Measurements from ENCODE around the gene ZW10.
A peak's percentile ranks its signal among the peaks of the same experiment; 100 is the strongest.
"Not testable (repeated sequence)": the region's sequence is repeated elsewhere in the genome, so short reads cannot be mapped to it uniquely, and the experiment has no call there.

Gene ZW10

DNA sequence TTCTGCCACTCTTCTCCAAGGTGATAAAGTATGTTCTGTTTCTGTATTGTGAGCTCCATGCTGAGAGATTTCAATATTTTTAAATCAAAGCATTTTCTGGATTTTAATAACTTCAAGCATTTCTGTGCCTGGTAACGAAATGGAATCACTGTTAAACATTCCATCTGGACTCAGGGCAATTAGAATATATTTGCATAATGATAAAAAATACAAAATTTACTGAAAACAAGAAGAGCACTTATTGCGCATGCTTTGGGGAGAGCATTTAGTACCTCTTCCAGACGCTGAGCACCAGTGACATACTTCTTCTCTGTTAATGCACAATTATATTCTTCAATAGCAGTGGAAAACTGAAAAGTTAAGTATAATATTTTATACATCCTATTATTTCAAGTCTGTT lies 13.3 kb downstream of the ZW10 start:
- no peak for DNase-seq

DNA sequence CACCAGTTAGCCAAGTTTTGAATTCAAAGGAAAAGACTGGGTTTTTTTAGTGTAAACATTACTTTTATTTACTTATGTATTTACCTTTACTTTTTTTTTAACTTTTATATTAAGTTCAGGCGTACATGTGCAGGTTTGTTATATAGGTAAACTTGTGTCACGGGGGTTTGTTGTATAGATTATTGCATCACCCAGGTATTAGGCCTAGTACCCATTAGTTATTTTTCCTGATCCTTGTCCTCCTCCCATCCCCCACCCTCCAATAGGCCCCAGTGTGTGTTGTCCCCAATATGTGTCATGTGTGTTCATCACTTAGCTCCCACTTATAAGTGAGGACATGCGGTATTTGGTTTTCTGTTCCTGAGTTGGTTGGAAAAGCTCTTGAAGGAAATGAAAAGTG lies 20.6 kb downstream of the ZW10 start:
- DNase-seq, result no peak

DNA sequence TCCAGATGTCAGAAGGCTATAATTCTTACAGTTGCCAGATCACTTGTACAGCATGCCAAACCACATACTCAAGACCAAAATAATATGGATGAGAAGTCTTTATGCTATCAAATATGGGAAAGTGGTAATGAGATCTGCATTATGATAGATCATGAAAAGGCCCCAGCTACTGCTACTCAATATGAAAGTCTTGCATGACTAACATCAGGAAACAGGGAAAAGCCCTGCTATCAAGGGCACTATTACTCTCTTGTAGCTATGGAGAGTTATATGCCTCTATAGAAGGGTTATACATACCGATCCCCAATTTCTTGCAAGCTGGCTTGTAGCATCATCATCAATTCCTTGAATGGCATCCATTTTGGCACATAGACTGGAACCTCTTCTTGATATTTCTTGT lies 37.2 kb downstream of the ZW10 start:
- DNase-seq, result no peak

DNA sequence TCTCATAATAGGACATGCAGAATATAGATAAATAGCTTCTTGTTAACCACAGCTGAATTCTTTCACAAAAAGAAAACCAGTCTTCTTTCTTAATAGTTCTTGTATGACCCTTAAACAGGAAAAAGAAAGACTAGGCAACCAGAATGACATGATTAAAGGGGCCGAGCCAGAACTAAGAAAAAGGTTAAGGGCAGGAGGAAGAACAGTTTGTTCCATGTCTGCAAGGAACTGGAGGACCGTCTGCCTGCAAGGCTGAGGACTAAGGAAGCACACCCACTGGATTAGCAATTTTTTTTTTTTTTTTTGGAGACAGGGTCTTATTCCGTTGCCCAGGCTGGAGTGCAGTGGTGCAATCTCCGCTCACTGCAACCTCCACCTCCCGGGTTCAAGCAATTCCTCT lies 41.4 kb downstream of the ZW10 start:
- DNase-seq, result no peak

DNA sequence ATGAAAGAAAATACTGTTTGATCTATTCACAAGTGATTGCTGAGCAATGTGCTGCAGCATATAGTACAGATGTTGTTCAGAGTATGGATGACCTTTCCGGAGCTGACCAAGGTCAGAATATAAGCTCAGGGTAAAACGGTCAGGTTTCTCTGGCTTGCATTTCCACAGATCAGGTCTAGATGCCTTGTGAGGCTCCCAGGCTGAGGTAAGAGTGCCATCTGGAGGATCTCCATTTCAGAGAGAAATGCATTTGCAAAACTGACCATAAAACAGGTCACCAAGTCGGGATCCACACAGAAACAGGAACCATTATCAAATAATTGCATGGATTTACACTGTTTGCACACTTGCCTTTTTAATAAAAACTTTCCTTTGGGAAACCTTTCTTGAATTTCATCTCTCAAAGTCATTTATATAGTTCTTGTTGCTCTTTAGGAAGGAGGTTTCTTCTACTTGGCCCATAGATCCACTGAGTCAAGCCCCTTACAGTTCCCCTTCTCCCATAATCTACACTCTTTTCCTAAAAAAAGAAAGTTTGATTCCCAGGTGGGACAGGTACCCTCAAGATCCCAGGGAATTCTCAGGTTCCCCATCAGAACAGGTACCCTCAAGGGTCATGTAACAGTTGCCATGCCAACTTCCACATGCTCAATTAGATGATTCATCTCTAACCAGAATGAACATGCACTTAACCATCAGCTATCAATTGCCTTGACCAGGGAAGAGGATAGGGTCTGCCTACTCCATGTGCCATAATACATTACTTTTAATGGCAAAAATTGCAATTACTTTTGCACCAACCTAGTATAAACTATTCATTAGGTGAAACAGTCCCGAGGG lies 42.4 kb downstream of the ZW10 start:
- DNase-seq, result peak; percentile 81

DNA sequence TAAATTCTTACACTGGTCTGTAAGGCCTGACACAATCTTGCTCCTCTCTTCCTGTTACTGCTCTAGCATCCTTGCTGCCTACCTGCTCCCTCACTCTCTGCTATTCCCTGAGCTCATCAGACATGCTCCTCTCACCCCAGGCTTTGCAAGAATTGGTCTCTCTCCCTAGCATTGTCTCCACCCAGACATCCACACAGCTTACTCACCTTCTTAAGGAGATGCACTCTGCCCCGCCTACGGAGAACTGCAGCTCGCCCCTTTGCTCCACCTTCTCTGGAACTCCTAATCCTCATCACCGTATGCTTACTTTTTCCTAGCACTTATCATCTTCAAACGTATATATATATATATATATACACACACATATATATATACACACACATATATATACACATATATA lies 44.0 kb downstream of the ZW10 start:
- DNase-seq, result peak; percentile 71

DNA sequence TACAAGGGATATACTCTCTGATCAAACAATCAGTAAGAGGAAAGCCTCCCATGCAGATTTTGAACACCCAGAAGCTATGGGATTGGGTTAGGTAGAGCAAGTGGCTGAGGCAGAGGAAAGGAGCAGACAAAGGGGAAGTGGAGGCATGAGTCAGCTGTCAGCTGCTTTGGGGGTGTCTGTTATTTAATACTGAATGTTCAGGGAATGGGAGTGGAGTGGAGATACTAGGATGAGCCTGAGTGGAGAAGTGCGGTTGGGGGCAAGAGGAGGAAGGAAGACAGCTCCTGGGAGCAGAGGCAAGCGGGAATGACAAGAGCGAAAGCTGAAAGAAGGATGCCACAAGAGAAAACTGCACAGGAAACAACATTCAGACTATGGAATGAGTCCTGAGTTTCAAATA lies 44.7 kb downstream of the ZW10 start:
- DNase-seq, result no peak

DNA sequence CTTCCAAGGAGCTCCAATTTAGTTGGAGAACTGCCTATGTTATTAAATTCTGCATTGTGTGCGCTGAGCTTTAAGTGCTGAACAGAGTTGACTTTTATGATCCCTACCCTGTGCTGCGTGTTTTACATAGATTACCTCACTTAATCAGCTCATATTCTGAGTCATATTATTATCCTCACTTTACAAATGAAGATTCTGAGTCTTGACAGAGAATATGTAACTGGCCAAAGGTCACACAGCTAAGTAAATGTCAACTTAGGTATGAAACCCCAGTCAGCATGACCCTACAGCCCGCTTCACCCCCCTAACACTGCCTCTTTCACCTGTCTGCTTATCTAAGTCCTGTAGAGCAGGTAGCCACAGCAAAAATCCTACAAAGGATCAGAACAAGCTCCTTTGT lies 47.6 kb downstream of the ZW10 start:
- no peak for DNase-seq

DNA sequence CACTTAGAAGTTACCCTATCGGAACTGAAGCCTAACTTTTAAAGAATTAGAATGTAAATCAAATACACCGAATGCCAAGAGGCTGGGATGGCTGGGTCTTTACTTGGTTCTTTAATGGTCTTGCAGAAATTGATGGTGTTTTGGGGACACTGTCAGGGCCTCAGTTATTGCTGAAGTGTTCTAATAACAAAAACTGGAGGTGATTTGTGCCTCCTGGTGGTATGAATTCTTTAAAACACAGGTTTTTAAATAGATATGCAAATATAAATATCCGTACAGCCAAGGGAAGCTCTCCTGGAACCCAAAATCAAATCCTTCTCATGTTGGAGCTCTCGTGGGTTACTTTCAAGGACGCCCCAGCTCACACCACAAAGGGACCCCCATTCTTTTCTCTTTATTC lies 48.1 kb downstream of the ZW10 start:
- no peak for DNase-seq

DNA sequence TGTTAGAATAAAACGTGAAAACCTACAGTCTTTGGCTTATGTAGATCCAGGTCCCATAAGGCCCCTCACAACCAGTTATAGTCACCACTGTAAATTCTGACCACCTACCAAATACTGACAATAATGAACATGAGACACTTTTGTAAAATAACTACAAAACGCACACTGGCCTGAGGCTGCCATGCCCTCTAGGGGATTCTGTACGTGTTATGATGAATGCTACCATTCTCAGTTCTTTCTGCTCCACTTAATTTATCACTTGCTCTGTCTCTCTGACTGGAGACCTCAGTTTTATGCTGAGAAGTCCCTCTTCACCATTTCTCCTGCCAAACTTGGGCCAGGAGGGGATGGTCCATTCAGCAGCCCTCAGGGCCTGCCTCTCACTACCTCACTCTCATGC lies 48.7 kb downstream of the ZW10 start:
- no peak for DNase-seq

DNA sequence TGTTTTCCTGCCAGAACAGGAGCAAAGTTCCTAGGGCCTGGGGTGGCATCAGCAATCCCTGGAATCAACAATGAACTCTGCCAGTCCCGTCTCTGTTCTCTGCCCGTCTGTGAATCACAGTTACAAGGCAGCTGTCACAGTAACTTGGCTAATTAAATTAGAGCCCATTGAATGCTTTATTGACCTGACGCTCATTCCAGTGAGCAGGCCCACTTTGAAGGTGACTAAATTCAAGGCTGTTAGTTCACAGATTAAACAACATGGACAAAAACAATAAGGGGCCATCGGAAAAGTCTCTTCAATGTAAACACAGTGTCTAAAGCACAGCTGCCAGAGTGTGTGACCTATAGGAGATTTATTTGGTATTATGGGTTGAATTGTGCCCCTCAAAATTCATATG lies 49.7 kb downstream of the ZW10 start:
- peak; percentile 70 for DNase-seq

DNA sequence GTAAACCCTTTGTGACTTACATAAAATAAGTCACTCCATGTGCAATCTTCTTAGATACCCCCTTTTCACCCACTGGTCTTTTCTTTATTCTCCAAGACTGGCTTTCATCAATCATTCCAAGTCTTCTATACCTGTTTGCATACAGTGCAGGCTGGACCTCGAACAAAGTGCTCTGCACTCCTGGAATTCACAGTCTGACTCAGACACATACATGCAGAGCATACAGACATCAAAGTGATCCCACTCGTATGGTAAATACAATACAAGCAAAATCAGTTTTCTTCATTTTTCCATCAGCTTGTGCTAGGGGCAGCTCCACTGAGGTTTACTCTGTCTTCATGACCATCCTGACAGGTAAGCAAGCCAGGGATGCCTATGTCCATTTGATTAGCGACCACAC lies 50.6 kb downstream of the ZW10 start:
- no peak for DNase-seq

DNA sequence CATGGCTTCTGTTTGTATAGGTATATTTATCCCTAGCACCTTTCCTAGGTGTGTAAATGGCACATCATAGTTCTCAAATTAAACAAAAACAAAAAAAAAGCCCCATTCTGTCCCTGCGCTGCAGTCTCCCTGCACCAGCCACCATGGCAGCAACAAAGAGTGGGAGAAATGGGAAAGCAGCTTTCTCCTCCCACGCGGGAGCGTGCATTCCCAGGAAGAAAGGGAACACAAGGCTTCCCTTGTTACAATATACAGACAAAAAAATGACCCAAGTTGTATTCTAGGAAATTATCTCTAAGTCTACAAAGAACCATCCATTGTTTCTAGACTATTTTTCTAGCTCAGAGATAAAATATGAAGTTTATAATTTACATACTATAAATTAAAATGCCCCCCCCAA lies 51.3 kb downstream of the ZW10 start:
- DNase-seq, result no peak

DNA sequence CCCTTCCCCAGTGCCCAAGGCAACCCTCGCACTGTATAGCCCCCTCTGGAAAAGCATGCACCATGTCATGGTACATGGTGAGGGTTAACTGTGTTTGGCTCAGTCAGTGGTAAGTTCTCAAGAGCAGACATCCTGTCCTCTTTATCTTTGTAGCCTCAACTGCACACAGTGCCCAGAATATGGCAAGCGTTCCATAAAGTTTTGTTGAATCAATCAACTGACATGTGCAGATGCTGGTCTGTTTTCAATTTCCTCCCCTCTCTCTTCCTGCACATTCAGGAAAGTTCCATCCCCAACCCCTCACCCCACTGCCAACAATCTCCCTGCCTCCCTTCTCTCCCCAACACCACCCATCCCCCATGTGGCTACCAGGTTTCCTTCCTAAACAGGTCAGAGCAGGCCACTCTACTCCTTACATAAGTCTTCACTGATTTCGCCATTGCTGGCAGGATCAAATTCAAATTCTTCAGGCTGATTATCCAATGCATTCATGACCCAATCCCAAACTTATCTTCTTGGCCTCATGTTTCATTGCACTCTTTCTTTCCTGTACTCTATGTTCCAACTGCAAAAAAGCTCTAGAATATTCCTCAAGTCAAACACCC lies 51.9 kb downstream of the ZW10 start:
- DNase-seq, result no peak

DNA sequence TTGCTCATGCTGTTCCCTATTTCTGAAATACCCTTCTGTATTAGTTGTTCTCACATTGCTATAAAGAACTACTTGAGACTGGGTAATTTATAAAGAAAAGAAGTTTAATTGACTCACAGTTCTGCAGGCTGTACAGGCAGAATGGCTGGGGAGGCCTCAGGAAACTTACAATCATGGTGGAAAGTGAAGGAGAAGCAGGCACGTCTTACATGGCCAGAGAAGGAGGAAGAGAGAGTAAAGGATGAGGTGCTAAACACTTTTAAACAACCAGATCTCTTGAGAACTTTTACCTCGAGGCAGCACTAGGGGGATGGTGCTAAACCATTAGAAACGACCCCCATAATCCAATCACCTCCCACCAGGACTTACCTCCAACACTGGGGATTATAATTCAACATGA lies 53.0 kb downstream of the ZW10 start:
- not testable (repeated sequence) for DNase-seq

DNA sequence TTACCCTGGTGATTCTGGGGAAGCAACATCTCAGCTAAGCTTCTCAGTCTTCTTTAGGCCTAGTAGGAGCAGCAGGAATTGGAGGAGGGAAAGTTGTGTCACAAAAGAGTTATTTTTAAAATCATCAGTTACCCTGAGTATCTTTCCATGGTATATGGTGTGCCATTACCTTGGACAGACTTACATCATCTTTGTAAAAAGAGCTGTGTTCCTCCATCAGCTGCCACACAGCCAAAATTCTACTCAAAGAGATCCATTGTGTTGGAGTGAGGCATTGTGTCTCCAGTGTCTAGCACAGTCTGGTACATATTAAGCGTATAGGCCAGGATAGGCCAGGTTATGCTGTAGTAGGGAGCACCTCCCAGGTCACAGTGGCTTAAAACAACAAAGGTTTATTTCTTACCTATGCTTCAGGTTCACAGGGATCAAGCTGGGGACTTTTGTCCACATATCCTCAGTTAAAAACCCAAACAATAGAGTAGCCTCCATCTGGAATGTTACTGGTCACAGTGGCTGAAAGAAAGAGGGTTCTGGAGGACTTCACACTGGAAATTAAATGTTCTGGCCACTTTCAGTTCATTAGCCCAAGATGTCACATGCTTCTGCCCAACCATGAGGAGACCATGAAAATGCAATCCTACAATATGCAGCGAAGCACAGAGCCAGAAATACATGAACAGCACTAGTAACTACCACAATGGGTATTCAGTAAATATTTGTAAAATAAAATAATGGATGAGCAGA lies 57.4 kb downstream of the ZW10 start:
- no peak for DNase-seq

DNA sequence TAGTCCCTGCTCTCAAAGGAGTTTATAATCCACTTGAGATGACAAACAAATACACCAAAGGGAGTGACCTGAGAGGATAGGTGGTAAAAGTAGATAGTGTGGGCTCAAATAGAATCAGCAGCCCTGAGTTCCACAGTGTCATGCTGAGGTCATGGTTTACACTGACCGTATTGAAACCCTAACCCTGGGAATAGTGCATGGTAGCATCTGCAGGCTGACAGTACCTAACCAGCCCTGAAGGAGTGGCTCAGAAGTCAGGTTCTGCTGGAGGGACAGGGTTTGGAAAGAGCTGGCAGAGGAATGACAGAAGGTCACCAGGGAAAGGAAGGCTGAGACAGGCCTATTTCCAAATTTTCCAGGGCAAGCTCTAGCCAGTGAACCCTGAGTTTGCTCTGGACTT lies 58.2 kb downstream of the ZW10 start:
- no peak for DNase-seq

DNA sequence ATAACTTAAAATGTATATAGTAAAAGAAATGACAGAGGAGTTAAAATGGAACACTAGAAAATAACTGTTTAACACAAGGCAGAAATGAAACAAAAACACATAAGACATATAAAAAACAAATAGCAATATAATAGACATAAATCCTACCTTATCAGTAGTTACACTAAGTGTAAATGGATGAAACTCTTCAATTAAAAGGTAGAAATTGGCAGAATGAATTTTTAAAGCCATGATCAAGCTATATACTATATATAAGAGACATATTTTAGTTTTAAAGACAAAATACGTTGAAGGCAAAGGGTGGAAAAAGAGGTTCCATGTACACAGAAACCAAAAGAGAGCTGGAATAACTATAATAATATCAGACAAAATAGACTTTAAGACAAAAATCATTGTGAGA lies 62.5 kb downstream of the ZW10 start:
- no peak for DNase-seq

DNA sequence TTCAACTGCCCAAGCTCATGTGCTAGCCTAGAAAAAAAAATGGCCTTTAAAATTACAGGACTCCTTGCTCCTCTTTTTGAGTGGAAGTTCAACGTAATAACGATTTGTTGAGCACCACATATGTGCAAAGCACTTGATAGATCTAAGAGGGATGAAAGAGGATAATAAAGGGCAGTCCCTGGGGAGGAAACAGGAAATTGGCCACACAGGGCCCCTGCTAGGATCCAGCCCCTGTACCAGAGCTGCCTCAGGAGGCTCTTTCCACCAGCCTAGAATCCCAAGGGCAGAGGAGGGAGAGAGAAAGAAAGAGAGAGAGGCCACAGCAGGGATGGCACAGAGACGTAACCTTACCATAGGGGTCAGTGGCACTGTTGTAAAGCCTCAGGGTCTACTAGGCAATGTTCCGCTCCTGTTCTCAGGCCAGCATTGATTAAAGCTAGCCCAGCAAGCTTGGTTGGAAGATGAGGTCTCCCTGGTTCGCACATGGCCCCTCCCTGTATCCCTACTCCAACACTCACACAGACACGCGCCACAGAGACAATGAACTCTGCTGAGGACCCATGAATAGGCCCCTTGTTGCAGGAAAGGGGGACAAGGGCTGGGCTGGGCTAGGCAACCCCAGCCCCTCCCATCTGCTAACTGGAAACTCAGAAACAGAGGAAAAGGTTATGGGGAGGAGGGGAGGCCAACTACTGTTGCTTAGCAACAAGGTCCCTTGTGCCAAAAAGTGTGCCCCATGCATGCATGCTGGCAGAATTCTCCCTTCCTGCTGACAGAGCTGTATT lies 67.4 kb downstream of the ZW10 start, which contains the start of gene TMPRSS5:
Gene TMPRSS5 (minus strand): TSS at position 438 of the 785 bp plus-strand sequence. CDS start 84 bp downstream, at position 354.
- no peak for DNase-seq

DNA sequence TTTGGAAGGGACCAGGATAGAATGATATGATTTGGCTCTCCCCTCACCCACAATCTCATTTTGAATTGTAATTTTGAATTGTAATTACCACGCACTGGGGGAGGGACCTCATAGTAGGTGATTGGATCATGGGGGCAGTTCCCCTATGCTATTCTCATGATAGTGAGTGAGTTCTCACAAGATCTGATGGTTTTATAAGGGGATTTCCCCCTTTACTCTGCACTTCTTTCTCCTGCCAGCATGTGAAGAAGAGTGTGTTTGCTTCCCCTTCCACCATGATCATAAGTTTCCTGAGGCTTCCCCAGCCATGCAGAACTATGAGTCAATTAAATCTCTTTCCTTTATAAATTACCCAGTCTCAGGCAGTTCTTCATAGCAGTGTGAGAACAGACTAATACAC lies 69.9 kb downstream of the ZW10 start:
- not testable (repeated sequence) for DNase-seq

DNA sequence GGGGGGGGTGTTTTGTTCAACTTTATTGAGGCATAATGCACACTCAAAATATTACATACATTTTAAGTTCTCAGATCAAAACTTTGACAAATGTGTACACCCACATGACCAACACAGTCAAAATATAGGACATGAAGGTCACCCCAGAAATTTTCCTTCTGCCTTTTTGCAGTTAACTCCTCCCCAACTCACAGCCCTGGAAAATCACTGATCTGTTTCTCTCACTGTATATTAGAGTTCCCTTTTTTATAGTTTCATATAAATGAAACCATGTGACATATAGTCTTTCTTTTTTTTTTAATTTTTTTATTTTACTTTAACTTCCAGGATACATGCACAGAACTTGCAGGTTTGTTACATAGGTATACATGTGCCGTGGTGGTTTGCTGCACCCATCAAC lies 72.0 kb downstream of the ZW10 start:
- DNase-seq, result no peak

DNA sequence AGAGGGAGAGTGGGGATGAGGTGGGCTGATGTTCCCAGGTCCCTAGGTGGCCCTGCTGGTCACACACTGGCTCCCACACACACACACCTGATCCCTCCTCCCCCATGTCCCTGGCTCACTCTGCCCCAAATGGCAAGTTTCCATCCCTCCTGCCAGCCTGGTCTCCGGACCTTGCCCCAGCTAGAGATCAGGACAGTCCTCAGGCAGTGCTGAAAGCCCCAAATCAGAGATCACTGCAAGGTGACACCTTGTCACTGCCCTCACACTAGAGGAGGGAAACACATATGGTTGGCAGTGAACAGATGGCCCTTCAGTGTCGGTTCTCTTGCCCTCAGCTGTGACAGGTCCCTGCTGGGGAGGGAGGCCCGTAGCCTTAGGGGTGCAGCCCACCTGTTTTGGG lies 75.0 kb downstream of the ZW10 start:
- peak; percentile 62 for DNase-seq

DNA sequence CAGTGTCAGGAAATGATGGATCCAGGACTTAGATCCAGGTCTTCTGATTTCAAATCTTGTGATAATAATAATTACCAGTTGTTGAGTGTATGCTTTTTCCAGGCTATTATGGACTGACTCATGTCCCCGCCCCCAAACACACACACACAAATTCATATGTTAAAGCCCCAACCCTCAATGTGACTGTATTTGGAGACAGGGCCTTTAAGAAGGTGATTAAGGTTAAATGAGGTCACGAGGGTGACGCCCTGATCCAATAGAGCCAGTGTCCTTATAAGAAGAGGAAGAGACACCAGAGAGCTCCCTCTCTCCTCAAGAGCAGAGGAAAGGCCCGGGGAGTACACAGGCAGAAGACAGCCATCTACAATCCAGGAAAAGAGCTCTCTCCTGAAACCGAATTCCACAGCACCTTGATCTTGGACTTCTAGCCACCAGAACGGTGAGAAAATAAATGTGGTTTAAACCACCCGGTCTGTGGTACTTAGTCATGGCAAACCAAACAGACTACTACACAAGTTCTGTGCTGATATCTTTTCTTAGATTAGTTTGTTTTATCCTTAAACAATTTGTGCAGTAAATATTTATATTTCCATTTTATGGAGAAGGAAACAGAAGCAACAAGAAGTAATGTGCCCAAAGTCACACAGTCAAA lies 75.6 kb downstream of the ZW10 start:
- DNase-seq, result peak; percentile 59

All from NCI-H82 (cell line).